ENCODE measurements around the gene GFRA1.

GFRA1 gene

DNA sequence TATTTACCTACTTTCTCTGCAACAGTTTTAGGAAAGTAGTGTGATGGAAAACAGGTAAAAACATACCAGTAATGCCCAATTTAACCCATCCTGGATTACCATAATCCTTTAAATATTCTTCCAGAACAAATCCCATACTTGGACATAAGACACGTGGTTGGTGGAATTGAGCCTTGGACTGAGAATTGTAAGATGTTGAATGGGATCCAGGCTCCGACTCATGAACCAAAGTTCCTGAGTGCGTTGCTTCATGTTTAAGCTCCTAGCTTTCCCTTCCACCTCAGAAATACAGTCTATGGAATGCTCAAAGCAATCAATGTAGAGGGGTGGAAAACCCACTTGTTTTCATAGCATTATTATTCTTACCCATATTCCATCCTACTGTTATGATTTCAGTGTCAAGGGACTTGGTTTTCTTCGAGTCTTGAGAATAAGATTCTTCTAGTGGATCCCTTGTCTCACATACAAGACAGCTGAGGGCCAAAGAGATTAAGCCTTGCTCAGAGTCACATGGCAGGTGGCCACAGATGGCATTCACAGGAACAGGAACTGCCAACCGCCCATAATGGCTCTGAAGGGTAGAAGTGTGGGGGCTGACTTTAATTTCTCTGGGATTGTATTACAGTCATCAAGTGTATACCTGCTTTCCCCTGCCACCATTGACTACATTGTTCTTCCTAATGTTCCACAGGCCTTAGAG, 171.2 kb downstream of the GFRA1 start:
- no peak for DNase-seq (ENCODE audit: low spot score)

DNA sequence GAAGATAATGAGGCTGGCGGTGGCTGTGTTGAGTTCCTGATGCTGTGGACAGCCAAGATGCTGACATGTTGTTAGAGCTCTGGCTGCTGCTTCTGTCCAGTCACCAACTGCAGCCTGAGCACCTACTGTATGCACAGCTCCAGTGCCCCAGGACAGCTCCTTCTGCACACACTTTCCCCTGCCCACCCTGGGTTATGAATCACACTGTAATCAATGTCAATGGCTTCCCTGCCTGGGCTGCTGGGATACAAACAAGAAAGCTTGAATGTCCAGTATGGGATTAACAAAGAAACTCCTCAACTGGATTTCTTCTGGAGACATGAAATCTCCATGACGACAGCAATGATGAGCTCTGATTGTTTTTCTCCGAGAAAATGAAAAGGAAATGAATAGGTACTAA, 172.0 kb downstream of the GFRA1 start:
- no peak for DNase-seq (ENCODE audit: low spot score)

DNA sequence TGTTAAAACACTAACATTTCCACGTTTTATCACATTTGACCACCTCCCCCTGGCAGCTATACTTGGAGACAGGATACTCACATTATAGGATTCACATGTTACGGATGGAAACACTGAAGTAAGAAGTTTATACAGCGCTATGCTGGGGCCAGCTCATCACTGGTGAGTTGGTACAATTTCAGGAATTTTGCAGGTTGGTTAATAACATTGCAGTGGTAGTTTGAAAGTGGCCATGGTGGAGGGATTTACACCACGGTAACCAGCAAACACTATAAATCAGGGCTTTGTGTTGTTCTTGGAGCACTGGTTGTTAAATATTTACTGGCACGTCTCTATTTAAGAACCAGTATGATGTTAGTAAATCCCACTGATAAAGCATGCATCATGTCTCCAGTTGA, 174.0 kb downstream of the GFRA1 start:
- no peak for DNase-seq (ENCODE audit: low spot score)

DNA sequence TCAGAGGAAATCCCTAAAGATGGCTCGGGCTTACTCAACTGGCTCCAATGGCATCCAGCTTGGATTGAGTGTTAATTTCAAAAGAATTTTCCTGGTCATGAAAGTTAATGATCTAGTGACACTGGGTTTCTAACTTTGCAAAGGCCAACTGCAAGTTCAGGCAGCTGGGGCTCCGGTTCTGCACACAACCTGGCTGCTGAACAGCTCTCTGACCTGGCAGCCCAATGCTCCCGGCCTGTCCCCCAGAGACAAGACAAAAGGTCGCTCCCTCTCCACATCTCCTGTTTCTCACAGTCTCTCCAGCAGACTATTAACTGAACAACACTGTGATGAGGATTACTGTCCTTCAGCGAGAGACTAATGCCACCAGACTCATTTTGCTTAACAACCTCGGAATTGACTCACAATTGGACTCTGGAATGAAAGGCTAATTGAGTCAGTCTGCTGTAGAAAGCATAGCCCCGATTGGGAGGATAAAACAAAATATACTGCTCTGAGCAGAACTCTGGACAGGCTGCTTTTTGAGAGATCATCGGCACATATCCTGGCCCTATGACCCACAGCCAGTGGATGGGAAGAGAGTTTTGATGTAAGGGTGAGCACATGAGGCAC, 174.5 kb downstream of the GFRA1 start:
- no peak for DNase-seq (ENCODE audit: low spot score)

DNA sequence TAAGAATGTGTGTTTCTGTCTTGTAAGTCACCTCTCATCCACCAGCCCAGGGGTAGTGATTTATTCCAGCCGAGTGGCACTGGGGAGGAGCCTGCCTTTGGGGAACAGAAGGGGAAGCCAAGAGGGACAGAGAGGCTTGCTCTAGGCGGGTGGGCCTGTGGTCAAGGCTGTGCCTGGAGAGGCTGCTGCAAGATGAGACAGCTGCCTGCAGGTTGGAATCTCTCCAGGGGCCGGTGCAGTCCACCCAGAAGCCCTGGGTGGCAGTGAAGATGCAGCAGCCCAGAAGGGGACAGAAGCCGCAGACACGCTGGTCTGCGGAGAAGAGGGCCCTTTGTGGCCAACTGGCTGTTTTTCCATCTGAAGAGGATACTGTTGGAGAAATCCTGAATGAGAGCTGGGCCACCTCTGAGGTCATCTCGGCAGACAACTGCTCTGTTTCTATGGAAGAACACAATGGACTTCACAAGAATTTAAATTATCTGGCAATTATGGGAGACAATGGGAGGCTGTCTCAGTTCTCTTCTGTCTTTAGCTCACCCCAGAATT, 175.7 kb downstream of the GFRA1 start:
- no peak for DNase-seq (ENCODE audit: low spot score)

DNA sequence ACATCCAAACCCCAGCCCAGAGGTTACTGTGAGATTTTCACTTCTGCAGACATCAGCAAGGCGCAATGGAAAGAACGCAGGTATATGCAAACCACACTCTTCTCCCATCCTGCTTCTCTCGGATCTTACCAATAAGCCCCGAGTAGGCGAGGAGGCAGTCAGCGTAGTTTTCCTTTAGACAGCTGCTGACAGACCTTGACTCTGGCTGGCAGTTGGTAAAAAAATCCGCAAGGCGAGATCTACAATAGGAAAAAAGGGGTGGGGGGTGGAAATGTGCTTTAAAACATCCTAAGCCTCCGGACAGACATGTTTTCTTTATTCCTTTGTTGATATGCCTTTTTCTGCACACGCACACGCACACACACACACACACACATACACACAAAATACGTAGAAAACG, 176.5 kb downstream of the GFRA1 start:
- DNase-seq (ENCODE audit: low spot score): no peak

DNA sequence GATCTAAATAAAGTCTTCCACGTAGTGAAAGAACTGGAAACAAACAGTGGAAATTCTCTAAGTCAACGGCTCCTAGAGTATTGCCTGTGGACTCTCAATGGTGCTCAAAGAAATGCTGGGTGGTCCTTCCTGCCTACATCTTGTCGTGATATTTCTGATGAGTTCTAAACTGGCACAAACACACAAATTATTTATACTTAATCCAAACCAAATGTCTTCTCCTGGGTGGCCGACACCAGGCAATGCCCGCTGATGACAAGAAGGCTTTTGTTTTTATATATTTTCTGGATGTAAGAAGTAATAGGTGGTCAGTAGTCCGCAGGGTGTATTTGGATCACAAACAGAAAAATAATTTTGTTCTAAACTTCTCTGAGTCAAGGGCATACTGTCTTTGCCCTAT, 178.7 kb downstream of the GFRA1 start:
- DNase-seq (ENCODE audit: low spot score): no peak

DNA sequence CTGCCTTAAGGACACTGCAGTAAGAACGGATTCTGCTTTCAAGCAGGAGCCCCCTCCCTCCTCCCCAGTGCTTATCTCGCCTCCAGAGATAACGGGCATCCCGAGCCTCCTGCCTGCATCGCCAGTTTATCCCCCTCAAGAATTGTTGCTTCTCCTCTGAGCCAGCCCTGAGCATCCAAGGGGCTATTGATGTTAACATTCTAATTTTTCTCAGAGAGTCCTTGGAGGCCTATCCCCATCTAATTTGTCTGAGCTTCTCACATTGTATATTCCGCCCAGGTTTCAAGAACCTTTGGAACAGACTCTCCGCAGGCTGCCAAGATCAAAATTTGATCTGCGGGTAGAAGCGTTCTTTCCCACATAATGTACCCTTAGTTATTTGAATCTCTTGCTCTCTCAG, 180.0 kb downstream of the GFRA1 start:
- DNase-seq (ENCODE audit: low spot score): no peak

DNA sequence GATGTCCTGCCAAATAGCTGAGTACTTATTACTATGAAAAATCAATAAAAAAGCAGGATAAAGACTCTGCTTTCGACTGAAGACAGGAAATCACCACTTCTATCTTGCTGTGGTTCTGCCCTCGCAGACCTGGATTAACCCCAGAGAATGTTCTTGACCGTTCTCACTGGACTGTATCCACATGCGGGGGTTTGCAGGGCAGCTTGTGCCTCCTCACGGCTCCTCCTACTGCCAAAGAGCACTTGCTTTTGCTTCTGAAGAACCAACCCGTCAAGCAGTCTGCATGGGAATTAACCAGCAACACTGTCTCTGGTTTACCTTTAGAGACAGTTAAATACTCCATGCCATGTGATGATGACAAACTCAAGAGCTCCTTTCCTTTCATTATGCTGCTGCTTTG, 184.0 kb downstream of the GFRA1 start:
- no peak for DNase-seq (ENCODE audit: low spot score)

DNA sequence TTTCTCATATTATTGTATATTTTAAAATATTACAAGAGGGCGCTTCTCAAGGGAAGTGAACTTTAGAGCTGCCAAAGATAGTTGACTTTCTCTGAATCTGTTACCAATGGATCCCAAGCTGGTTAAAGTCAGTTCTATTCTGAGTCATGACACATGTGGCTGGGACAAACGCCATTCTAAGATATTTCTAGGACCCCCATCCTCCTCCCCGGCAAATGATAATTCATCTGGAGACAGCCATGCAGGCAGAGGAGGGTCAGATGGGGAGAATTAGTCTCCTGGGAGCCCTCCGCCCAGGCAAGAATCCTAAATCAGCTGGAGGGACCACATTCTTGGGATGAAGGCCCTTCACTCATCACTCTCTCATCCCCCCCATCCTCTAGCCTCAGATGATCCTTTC, 187.7 kb downstream of the GFRA1 start:
- DNase-seq (ENCODE audit: low spot score): no peak

DNA sequence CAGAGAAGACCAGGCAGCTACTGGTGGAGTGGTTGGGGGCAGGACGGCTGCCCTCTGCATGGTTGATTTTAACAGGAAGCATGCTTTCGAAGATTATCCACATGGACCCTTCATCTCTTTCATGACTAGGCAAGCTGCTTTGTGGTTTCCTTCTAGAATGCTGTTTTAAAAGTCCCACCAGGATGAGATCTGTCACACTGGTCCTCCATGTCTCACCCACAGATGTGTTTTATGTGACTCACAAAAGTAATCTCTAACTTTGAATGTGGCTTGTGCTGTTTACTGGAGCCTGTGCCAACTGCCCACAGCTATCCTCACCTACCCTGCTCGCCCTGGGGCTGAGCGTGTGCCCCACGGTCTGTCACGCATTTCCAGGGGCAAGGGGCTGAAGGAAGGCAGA, 188.8 kb downstream of the GFRA1 start:
- DNase-seq (ENCODE audit: low spot score): no peak

DNA sequence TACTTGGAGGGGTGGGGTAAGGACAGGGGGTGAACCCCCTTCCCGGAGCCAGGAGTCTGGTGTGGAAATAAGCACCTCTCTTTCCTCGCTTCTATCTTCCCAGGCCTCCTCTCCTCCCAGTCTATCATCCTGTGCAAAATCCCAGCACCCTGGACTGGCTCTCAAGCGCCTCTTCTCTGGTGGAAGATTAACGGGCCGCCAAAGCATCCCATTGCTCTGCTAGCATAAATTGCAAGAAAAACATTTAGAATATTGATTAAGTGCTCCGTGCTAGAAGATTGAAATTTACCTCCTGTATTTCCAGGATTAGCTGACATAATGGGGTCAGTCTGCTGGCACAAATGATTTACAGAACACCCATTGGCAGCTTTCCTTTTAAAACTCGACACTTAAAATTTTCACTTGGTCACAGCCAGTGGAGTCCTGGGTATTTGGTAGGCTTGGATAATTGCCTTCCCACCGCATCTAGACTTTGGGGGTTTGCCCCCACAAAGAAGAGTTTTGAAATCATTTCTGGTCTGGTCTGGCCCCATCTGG, 189.7 kb downstream of the GFRA1 start:
- DNase-seq (ENCODE audit: low spot score): no peak

DNA sequence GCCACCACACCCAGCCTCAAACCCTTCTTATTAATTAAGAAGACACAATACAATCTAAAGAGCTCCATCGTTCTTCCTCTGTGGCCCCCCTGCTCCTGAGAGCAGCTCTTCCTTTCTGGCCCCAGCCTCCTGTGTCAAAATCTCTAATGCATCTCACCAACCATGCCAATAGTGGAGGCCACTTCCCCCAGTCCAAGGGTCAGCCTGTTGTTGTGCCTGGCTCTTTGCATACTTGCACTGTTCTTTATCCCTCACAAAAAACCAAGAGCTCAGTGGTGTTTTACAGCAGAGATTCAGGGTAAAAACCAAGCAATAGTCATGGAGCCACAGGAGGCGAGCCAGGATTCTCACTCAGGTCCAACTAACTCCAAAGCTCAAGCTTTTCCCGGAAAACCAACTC, 190.2 kb downstream of the GFRA1 start:
- DNase-seq (ENCODE audit: low spot score): no peak

DNA sequence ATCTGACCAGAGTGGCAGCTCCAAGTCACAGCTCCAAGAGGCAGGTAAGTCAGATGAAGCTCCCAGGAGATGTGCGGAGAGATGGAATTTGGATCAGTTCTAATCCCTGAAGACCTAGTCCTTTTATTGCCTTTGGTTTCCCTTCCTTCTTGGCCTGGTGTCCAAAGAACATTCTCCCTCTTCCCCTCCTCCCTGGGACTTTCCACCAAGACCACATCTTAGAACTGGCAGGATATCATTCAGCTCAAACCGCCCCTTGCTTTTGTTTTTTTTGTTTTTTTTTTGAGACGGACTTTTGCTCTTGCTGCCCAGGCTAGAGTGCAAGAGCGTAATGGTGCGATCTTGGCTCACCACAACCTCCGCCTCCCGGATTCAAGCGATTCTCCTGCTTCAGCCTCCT, 190.8 kb downstream of the GFRA1 start:
- no peak for DNase-seq (ENCODE audit: low spot score)

DNA sequence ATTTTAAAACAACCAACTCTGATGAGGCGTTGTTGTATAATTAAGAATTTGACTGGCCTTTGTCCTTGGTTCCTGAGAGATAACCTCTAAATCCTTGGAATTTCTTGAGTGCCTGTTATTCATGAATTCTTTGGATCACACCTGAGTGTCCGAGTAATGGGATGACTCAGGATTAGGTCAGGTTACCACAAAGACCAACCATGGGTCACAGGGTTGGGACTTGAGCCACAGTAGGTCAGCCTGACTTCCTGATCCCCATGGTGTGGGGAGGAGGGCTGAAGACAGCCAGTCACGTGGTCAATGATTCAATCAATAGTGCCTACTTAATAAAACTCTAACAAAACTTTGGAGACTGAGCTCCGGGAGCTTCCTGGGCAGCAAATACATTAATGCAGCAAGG, 192.5 kb downstream of the GFRA1 start:
- DNase-seq (ENCODE audit: low spot score): no peak

DNA sequence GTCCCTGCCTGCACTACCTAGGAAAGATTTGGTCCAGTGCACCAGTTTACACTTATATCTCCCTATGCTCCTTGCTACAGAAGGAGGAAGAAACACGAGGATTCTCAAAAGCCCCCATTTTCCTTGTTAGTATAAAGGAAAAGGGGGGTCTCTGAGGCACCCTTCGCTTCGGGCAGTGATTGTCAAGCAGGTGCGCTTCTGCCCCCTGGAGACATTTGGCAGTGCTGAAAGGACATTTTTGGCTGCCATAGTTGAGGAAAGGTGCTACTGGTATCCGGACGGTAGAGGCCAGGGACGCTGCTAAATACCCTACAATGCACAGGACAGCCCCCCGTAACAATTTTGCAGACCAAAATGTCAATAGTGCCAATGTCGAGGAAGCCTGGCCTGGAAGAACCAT, 193.7 kb downstream of the GFRA1 start:
- no peak for DNase-seq (ENCODE audit: low spot score)

DNA sequence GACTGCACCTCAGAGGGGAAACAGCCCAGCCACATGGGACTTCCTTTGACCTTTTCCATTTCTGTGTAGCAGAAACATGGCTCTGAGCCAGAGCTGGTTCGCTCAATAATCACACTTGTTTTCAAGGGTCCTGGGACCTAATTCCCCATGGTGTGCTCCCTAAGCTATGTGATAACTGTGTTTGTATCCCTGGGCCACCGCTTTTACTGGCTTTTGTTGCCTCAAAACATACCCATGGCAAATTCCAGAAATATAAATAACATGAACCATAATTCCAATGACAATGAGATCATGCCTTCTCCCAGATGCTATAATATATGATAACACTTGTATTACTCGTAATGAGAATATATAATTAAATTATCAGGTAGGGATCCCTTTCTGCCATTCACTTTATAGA, 196.4 kb downstream of the GFRA1 start:
- no peak for DNase-seq (ENCODE audit: low spot score)

DNA sequence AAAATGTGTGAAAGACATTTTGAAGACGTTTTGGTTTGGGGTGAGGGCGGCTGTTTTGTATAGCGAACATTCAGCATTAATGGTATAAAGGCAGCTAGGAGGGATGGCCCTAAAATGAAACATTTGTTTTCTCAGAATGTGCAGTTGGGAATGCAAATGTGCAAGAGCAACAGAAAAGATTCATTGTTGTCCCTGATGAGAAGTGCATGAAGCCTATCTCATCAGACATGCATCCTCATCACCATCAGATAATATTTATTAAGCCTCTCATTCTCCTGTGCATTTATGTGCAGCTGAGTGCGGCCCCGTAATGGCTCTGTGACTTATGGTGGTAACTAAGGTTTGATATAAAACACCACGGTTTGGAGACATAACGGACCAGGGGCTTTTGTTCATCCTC, 199.5 kb downstream of the GFRA1 start:
- no peak for DNase-seq (ENCODE audit: low spot score)

DNA sequence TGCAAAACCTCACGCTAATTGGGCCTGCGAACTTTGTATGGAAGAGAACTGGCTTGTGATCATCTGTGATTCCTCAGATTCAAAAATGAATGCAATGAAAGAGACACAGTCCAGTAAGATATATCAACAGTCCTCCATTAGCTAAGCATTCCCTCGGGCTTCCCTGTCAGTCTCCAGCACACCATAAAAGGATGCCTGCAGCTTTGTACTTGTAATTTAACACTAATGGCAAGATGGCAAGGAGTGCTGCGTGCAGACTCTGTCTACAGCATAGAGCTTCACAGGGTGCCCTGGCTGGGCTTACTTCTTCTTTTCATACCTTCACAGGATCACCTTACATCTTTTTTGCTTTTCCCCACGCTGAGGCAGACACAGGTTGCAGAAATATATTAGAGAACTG, 200.0 kb downstream of the GFRA1 start:
- DNase-seq (ENCODE audit: low spot score): no peak

DNA sequence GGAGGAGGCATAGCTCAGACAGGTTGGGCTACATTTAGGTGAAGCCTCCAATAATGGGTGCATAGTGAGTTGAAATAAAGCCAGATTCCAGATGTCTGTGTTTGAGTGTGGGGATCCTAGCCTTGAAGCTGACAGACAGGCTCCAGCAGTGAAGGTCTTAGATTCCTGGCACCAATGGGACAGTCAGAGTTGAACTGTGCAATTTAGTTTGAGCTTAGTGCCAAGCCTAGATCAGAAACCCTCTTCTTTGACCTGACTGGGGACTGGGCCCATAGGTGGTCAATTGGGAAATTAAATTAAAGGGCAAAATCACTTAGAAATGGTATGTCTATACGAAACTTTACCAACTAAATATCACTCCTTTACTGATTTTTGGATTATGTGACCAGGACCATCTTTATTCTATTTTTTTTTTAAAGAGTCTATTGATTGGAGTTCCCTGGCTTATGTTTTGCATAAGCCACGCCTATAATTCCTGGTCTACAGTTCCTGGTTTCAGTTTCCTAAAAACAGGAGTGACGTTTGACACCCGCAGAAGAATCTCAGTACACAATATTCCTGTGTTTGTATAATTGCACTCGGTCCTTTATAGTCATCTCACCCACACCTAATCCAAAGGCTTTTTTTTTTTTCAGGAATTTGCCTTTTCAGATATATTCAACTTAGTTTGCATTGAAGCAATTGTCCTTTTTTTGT, 201.4 kb downstream of the GFRA1 start:
- DNase-seq (ENCODE audit: low spot score): no peak

DNA sequence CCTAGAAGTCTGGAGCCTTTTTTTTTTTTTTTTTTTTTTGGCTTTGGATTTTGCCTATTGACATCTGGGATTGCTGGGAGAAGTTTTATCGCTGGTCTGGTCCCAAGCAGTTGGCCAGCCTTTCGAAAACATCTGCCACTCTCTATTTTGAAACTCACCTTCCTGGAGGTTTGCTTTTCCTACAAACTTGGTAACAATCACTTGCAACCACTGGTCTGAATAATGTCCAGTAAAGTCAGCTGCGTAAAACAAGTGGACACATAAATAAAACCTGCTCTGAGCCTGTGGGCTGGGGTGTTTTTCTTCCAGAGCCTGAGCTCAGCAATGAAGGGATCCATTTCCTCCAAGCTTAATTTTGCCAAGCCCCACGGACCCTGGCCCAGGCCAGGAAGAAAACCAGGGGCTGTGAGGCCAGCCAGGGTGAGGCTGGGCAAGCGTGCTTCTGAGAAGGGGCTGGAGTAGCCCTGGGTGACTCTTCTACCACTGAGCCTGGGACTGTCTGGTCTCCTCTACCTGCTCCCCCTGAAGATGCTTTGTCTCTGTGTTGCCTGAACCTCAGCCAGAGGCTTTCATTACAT, 202.2 kb downstream of the GFRA1 start:
- no peak for DNase-seq (ENCODE audit: low spot score)

DNA sequence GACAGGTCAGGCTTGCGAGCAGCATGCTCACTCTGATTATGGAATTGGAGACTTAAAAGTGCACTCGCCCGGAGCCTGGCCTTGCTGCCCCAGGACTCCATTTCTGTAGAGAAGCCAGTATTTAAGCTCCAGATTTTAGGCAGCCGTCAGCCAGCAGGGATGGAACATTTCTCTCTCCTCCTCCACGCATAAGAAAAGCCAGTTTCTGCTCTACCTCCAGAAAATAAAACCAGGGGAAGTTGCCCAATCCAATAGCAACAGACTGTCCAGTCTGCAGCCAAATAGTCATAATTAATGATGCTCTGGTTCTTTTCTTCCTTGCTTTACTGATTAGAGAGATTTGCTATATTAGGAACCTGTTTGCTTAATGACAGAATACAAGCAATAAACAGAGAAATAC, 203.2 kb downstream of the GFRA1 start:
- no peak for DNase-seq (ENCODE audit: low spot score)

DNA sequence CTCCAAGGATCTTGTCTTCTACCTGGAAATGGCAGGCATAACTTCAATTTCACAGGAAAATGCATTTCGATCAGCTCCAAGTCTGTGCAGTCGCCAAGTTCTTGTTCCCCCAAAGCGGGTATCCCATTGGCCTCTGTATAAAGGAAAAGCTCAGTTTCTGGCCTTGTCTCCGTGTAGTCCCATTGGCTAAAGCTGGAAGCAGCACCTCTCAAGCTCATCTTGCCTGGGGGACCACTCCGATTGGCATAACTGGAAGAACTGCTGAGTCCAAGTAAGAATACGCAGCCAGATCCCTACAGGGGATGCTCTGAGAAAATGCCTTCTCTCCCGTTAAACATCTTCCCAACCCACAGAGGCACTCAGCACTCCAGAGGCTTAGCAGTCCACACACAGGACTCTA, 205.2 kb downstream of the GFRA1 start:
- DNase-seq (ENCODE audit: low spot score): no peak

Data from left forelimb (tissue), 1 donor.